EL (cell line): ENCODE data around the gene CHGA.

Experiments
- DNase-seq: peaks from one replicate; pipeline ENCODE4 v3.0.0-alpha.2; 2016

The CHGA gene

GRCh38 chr14:92931681-92932447 lies 8.9 kb downstream of the CHGA start:
- no peak for DNase-seq

- no peak for DNase-seq
Measured at GRCh38 chr14:92932448-92933395, 9.8 kb downstream of the CHGA start.

GRCh38 chr14:92933481-92933880 lies 10.5 kb downstream of the CHGA start:
- DNase-seq, result no peak

- DNase-seq, result no peak
Measured at GRCh38 chr14:92934196-92935085, 11.5 kb downstream of the CHGA start.

- no peak for DNase-seq
Measured at GRCh38 chr14:92935446-92935845, 12.5 kb downstream of the CHGA start.

- DNase-seq, result no peak
Measured at GRCh38 chr14:92936085-92936484, 13.1 kb downstream of the CHGA start.

GRCh38 chr14:92937051-92937937 lies 14.3 kb downstream of the CHGA start:
- no peak for DNase-seq

GRCh38 chr14:92938235-92938875 lies 15.4 kb downstream of the CHGA start:
- no peak for DNase-seq

- no peak for DNase-seq
Measured at GRCh38 chr14:92938890-92939671, 16.1 kb downstream of the CHGA start.

- DNase-seq, result no peak
Measured at GRCh38 chr14:92939699-92940098, 16.7 kb downstream of the CHGA start.

- no peak for DNase-seq
Measured at GRCh38 chr14:92940543-92940942, 17.6 kb downstream of the CHGA start.

- no peak for DNase-seq
Measured at GRCh38 chr14:92941531-92941930, 18.6 kb downstream of the CHGA start.

GRCh38 chr14:92942136-92942535 lies 19.2 kb downstream of the CHGA start:
- DNase-seq, result no peak

GRCh38 chr14:92942576-92942975 lies 19.6 kb downstream of the CHGA start:
- DNase-seq, result no peak

GRCh38 chr14:92942976-92943710 lies 20.2 kb downstream of the CHGA start:
- DNase-seq, result no peak

- no peak for DNase-seq
Measured at GRCh38 chr14:92943855-92944570, 21.1 kb downstream of the CHGA start.

GRCh38 chr14:92944976-92945375 lies 22.0 kb downstream of the CHGA start:
- no peak for DNase-seq

- no peak for DNase-seq
Measured at GRCh38 chr14:92945544-92945943, 22.6 kb downstream of the CHGA start.
